ENCODE data around the gene NSUN7.

The NSUN7 gene

GRCh38 chr4:40713798-40714197, 36.0 kb upstream of the NSUN7 start:
- no peak for TF ChIP-seq CTCF (conservative IDR thresholded peaks at IDR 0.05; ENCODE audit: low read depth)
- ChIA-PET CTCF (no interaction called here), POLR2A (ENCODE audit: low non-redundant PET) (no interaction called here)
- DNase-seq (ENCODE audit: low spot score), result no peak
- H3K27ac ChIP-seq, result no peak overlapping the region

DNA sequence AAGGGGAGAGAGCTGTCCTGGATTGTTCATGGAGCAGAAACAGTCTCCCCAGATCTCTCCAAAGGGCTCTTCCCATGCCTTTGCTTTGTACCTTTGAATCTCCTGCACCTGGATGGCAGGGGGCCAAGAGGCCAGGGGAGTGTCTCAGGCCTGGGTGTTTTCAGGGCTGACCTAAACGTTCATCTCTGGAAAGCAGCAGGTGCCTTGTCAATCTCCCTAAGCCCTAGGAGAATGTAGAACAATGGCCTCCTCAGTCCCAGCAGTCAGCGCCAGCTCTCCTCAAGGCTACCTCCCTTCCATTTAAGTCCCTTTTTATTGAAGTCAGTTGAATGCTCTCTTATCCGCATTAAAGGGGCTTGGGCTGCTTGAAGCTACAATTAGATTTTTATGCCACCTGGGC, 31.2 kb upstream of the NSUN7 start:
- no peak for TF ChIP-seq CTCF (conservative IDR thresholded peaks at IDR 0.05; ENCODE audit: low read depth)
- DNase-seq (ENCODE audit: low spot score), result no peak
- CTCF ChIA-PET, result interaction anchor here (0.5 to 1.2 kb wide), 7 partner anchors 76 to 662 kb away, joined by 3 to 5 read pairs (median 3); no protein-coding TSS in a partner anchor
- POLR2A ChIA-PET (ENCODE audit: low non-redundant PET), result interaction anchor here (0.6 kb wide), 1 partner anchor 157 kb away, joined by 4 read pairs; no protein-coding TSS in a partner anchor
- no peak overlapping the region for H3K27ac ChIP-seq

DNA sequence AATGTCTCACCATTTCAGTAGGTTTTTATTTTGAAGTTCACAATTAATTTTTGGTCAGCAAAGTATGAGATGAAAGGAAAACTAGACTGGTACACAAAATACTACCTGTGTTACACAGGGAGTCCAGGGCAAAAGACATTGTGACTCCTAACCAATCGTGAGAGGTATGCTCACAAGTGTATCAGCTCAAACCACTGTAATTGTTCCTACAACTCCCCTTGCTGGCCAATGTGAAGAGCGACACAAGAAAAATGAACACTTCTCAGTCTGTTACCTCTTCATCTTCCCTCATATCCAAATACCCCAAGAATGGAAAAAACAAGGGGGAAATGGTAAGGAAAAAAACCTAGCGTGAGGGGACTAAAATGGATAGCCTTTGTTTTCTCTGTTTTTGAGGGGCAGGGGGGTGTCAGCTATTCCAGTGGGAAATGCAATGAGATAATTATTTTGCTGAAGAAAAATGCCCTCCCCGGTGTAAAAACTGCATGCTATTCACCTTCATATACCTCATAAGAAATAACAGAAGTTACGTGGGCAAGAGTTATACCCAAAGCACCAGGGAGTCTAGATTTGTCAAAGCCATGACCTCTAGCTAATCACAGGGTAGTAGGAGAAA, 30.6 kb upstream of the NSUN7 start:
- ChIA-PET CTCF (interaction anchor here (0.5 to 1.2 kb wide), 8 partner anchors 77 to 1224 kb away, joined by 3 to 5 read pairs (median 3); no protein-coding TSS in a partner anchor), POLR2A (ENCODE audit: low non-redundant PET) (interaction anchor here (0.6 kb wide), 1 partner anchor 157 kb away, joined by 4 read pairs; no protein-coding TSS in a partner anchor)
- H3K27ac ChIP-seq, result no peak overlapping the region
- TF ChIP-seq CTCF (conservative IDR thresholded peaks at IDR 0.05; ENCODE audit: low read depth), result peak; percentile 51
- peak; percentile 63 for DNase-seq (ENCODE audit: low spot score)

DNA sequence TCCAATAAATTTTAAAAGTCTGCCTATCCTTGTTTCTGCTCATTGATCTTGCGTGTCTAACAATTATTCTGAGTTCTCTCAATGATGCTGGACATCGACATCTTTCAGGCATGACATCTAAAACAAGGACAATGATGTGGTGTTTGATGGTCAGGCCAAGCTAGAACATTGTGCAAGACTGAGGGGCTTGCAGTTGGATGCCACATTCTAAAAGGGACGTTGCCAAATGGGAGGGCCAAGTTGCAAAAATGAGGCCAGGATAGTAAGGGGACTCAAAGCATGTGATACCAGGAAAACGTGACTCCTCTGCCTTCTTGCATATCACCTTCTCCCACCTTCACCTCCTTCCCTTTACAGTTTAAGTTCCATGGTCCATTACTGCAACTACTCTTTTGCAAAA, 29.4 kb upstream of the NSUN7 start:
- POLR2A ChIA-PET (ENCODE audit: low non-redundant PET), result no interaction called here

DNA sequence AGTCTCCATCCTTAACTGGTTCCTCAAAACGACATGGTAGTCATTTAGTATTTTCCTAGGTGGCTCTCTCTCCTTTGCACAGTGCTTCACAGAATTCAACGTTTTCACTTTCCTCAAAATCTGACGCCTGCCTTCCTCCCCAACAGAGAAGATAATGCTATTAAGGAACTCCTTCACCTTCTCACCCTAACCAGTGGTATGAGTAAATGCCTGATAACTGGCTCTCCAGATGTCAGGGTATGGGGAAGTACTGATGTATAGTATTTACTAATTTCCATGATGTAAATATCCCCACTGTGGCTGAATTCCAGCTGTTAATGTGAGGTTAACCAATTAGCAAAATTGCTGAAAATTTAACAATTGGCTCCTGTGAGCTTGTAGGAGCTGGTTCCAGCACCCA, 28.8 kb upstream of the NSUN7 start:
- no peak for TF ChIP-seq CTCF (conservative IDR thresholded peaks at IDR 0.05; ENCODE audit: low read depth)
- H3K27ac ChIP-seq, result no peak overlapping the region
- CTCF ChIA-PET, result interaction anchor here (0.6 kb wide), 1 partner anchor 177 kb away, joined by 4 read pairs; no protein-coding TSS in a partner anchor
- POLR2A ChIA-PET (ENCODE audit: low non-redundant PET), result no interaction called here
- no peak for DNase-seq (ENCODE audit: low spot score)

More for the DNA sequence above, 29.4 kb upstream of the NSUN7 start:
- no peak for TF ChIP-seq CTCF (conservative IDR thresholded peaks at IDR 0.05; ENCODE audit: low read depth)
- H3K27ac ChIP-seq, result no peak overlapping the region
- DNase-seq (ENCODE audit: low spot score), result no peak
- CTCF ChIA-PET, result interaction anchor here (0.6 kb wide), 1 partner anchor 177 kb away, joined by 4 read pairs; no protein-coding TSS in a partner anchor

GRCh38 chr4:40721730-40722171, 28.0 kb upstream of the NSUN7 start:
- TF ChIP-seq CTCF (conservative IDR thresholded peaks at IDR 0.05; ENCODE audit: low read depth), result no peak
- H3K27ac ChIP-seq, result no peak overlapping the region
- ChIA-PET CTCF (no interaction called here), POLR2A (ENCODE audit: low non-redundant PET) (no interaction called here)
- no peak for DNase-seq (ENCODE audit: low spot score)

Measured in RWPE1 (cell line).